SK-N-SH (cell line): ENCODE measurements around the gene MRPL52. TPM values are rescaled to one million over a fixed set of nuclear protein-coding genes. Genes with fewer than 3 reads are reported as not detected.

Experiments
- CTCF ChIA-PET: fragments of 300-600, 350-600 bp; formaldehyde crosslinking; extraction: SDS; loops from one replicate; lab custom pipeline; 2021; lab: Yijun Ruan, JAX
- POLR2A ChIA-PET: fragments of 350-600 bp; sonication (Branson Sonifier 250); formaldehyde crosslinking; extraction: SDS; loops from one replicate; lab custom pipeline; 2020; ENCODE audit warnings: antibody characterized with exemption, inconsistent platforms; lab: Yijun Ruan, JAX
- DNase-seq: peaks from one replicate; pipeline ENCODE4 v3.0.0; 2012
- H2AFZ ChIP-seq: fragments of 200-600 bp; sonication (generic); 2 replicates; pipeline ENCODE4 v1.8.1; 2016; ENCODE audit warnings: antibody characterized with exemption, mild to moderate bottlenecking, low read depth
- H3F3A ChIP-seq: fragments of 200-600 bp; sonication (generic); replicated peaks from 2 replicates; pipeline ENCODE3; 2016; ENCODE audit warnings: antibody characterized with exemption, mild to moderate bottlenecking; ENCODE audit not compliant: insufficient read depth
- H3K27ac ChIP-seq, 2 experiments: fragments of 200-500 bp in 1 of 2; fragments of 200-600 bp in 1 of 2; sonication (Bioruptor generic) in 1 of 2; sonication (generic), shearing (Covaris generic) in 1 of 2; 2 replicates each; pipeline versions ENCODE4 v1.5.1 to v1.6.1; 2014 to 2016; ENCODE audit warnings: low read depth in 2 of 2, inconsistent platforms in 1 of 2, low read length in 1 of 2, mild to moderate bottlenecking in 1 of 2, mixed read lengths in 1 of 2
- H3K27me3 ChIP-seq: fragments of 200-600 bp; sonication (generic), shearing (Covaris generic); 2 replicates; pipeline ENCODE4 v1.6.1; 2016; ENCODE audit warnings: mixed run types; ENCODE audit not compliant: insufficient read depth
- H3K36me3 ChIP-seq, 2 experiments: fragments of 200-500 bp in 1 of 2; fragments of 200-600 bp in 1 of 2; sonication (Bioruptor generic) in 1 of 2; sonication (generic) in 1 of 2; replicated peaks in 1 of 2; 2 replicates each; pipeline versions ENCODE3 to v1.5.1; 2014 to 2016; ENCODE audit warnings: low read length in 1 of 2, mild to moderate bottlenecking in 1 of 2; ENCODE audit not compliant: insufficient read depth in 2 of 2, control insufficient read depth in 1 of 2
- H3K4me1 ChIP-seq, 2 experiments: fragments of 200-500 bp in 1 of 2; fragments of 200-600 bp in 1 of 2; sonication (Bioruptor generic) in 1 of 2; sonication (generic), shearing (Covaris generic) in 1 of 2; 2 replicates each; pipeline versions ENCODE4 v1.5.1 to v1.6.1; 2014 to 2016; ENCODE audit warnings: low read depth in 1 of 2, low read length in 1 of 2, mixed run types in 1 of 2; ENCODE audit not compliant: insufficient read depth in 2 of 2, control insufficient read depth in 1 of 2
- H3K4me2 ChIP-seq: fragments of 200-600 bp; sonication (generic), shearing (Covaris generic); 2 replicates; pipeline ENCODE4 v1.6.1; 2017; ENCODE audit warnings: mixed run types
- H3K4me3 ChIP-seq, 2 experiments: fragments of 200-500 bp in 1 of 2; fragments of 200-600 bp in 1 of 2; sonication (Bioruptor generic) in 1 of 2; sonication (generic), shearing (Covaris generic) in 1 of 2; 2 replicates each; pipeline versions ENCODE4 v1.5.1 to v1.8.1; 2014 to 2016; ENCODE audit warnings: low read depth in 2 of 2, inconsistent platforms in 1 of 2, low read length in 1 of 2, mild to moderate bottlenecking in 1 of 2, mixed read lengths in 1 of 2, moderate library complexity in 1 of 2
- H3K79me2 ChIP-seq: fragments of 200-600 bp; sonication (generic); 2 replicates; pipeline ENCODE4 v1.8.1; 2017; ENCODE audit warnings: mild to moderate bottlenecking; ENCODE audit not compliant: insufficient read depth
- H3K9ac ChIP-seq: fragments of 200-600 bp; sonication (generic); 2 replicates; pipeline ENCODE4 v1.6.1; 2017; ENCODE audit warnings: mixed run types
- H3K9me2 ChIP-seq: fragments of 200-600 bp; sonication (generic); 2 replicates; pipeline ENCODE4 v1.6.1; 2017; ENCODE audit warnings: mixed run types
- H3K9me3 ChIP-seq: fragments of 200-600 bp; sonication (generic); 2 replicates; pipeline ENCODE4 v1.6.1; 2017; ENCODE audit warnings: mixed run types, mild to moderate bottlenecking, moderate library complexity
- H4K20me1 ChIP-seq: fragments of 200-600 bp; sonication (generic); 2 replicates; pipeline ENCODE4 v1.6.1; 2017; ENCODE audit warnings: mild to moderate bottlenecking, mixed run types; ENCODE audit not compliant: insufficient read depth
- CHD2 ChIP-seq: fragments of 150-350 bp; IDR thresholded peaks from 2 replicates; pipeline ENCODE4 v1.6.1; 2018; ENCODE audit warnings: low read length; ENCODE audit not compliant: partially characterized antibody
- CTCF ChIP-seq: fragments of 200-600 bp; sonication (generic); IDR thresholded peaks from 2 replicates; pipeline ENCODE4 v1.6.1; 2017; ENCODE audit warnings: antibody characterized with exemption, mild to moderate bottlenecking, moderate library complexity
- EP300 ChIP-seq, 2 experiments: IDR thresholded peaks; 2 replicates each; pipeline versions ENCODE4 v1.4.0 to v1.6.1; 2012; ENCODE audit warnings: borderline replicate concordance in 1 of 2, low read depth in 1 of 2, low read length in 1 of 2
- EZH2phosphoT487 ChIP-seq: fragments of 200-600 bp; sonication (generic); IDR thresholded peaks from 2 replicates; pipeline ENCODE4 v1.6.1; 2017; ENCODE audit warnings: low read depth, mixed run types, mild to moderate bottlenecking, antibody characterized with exemption, moderate library complexity, borderline replicate concordance
- FOSL2 ChIP-seq: IDR thresholded peaks from 2 replicates; pipeline ENCODE4 v1.4.0; 2012; ENCODE audit warnings: low read depth, mild to moderate bottlenecking, moderate library complexity, borderline replicate concordance
- FOXM1 ChIP-seq: IDR thresholded peaks from 2 replicates; pipeline ENCODE4 v1.4.0; 2012; ENCODE audit warnings: low read depth, mild to moderate bottlenecking
- GATA2 ChIP-seq: sonication (generic); formaldehyde crosslinking; IDR thresholded peaks from 2 replicates; pipeline ENCODE4 v1.5.0; 2020; ENCODE audit warnings: mild to moderate bottlenecking, missing genetic modification reagents
- JUND ChIP-seq: IDR thresholded peaks from 2 replicates; pipeline ENCODE4 v1.4.0; 2012
- MAX ChIP-seq: IDR thresholded peaks from 2 replicates; pipeline ENCODE4 v1.4.0; 2012; ENCODE audit warnings: low read depth
- MEF2A ChIP-seq: IDR thresholded peaks from 2 replicates; pipeline ENCODE4 v1.4.0; 2012; ENCODE audit warnings: low read depth, borderline replicate concordance
- PBX3 ChIP-seq: IDR thresholded peaks from 2 replicates; pipeline ENCODE4; 2012
- RAD21 ChIP-seq: IDR thresholded peaks from 2 replicates; pipeline ENCODE4 v1.6.1; 2012; ENCODE audit warnings: mild to moderate bottlenecking, low read length
- RCOR1 ChIP-seq: fragments of 150-350 bp; IDR thresholded peaks from 2 replicates; pipeline ENCODE4 v1.6.1; 2017; ENCODE audit warnings: antibody characterized with exemption, low read length
- REST ChIP-seq: IDR thresholded peaks from 2 replicates; pipeline ENCODE4 v1.6.1; 2012; ENCODE audit warnings: mild to moderate bottlenecking, low read depth, low read length, moderate library complexity
- RFX5 ChIP-seq: IDR thresholded peaks from 2 replicates; pipeline ENCODE4 v1.6.1; 2012; ENCODE audit warnings: mild to moderate bottlenecking, improper control_type of control experiment, low read length
- RXRA ChIP-seq: IDR thresholded peaks from 2 replicates; pipeline ENCODE4 v1.4.0; 2012; ENCODE audit warnings: low read depth, mild to moderate bottlenecking, borderline replicate concordance
- SIN3A ChIP-seq: IDR thresholded peaks from 2 replicates; pipeline ENCODE4 v1.6.1; 2012; ENCODE audit warnings: low read depth, mild to moderate bottlenecking, low read length, moderate library complexity, borderline replicate concordance
- USF2 ChIP-seq: fragments of 150-350 bp; IDR thresholded peaks from 2 replicates; pipeline ENCODE4 v1.6.1; 2017; ENCODE audit warnings: antibody characterized with exemption, low read length, low read depth, borderline replicate concordance
- YY1 ChIP-seq: IDR thresholded peaks from 2 replicates; pipeline ENCODE4 v1.4.0; 2012; ENCODE audit warnings: low read depth, mild to moderate bottlenecking
- WGBS: methylation state at CpG from one replicate; pipeline ENCODE4 v1.1.6; 2017; ENCODE audit warnings: low lambda C conversion rate; 5-methylcytosine and 5-hydroxymethylcytosine counted together
- polyA plus RNA-seq, 3 experiments: library from polyadenylated mRNA; depleted of rRNA; stranded (reverse); fragments of >200 nt; gene quantifications; 2 replicates each; pipeline ENCODE4 v1.2.3, GENCODE V29; 2012

The MRPL52 gene
- polyA plus RNA-seq, 1 of the 3 experiments (the other 2 are of a cell fraction), result 116 TPM

GRCh38 chr14:22802860-22803686 lies 26.6 kb upstream of the MRPL52 start:
- no peaks in the 10 kb centered on the region for H3F3A ChIP-seq
- no peak for DNase-seq
- H3K9me3 ChIP-seq, result no peaks in the 10 kb centered on the region
- no peak overlapping the region for H3K27ac ChIP-seq
- H2AFZ ChIP-seq, result no peak overlapping the region
- peaks cover 68% of the 10 kb centered on the region for H3K27me3 ChIP-seq
- no peaks in the 10 kb centered on the region for H3K9me2 ChIP-seq
- no peaks in the 10 kb centered on the region for H3K4me1 ChIP-seq
- H3K9ac ChIP-seq, result no peak overlapping the region
- TF ChIP-seq REST, result no peak
- TF ChIP-seq JUND, result no peak
- no peak for TF ChIP-seq MAX
- no peak for TF ChIP-seq RFX5
- TF ChIP-seq GATA2 (CRISPR knock-in tag), result no peak
- H3K79me2 ChIP-seq, result no peaks in the 10 kb centered on the region
- H3K36me3 ChIP-seq, result no peaks in the 10 kb centered on the region
- no peak overlapping the region for H3K4me3 ChIP-seq
- H3K4me2 ChIP-seq, result no peak overlapping the region
- no peaks in the 10 kb centered on the region for H4K20me1 ChIP-seq
- CTCF ChIA-PET, result interaction anchor here (1.0 to 2.0 kb wide), 2 partner anchors 20 to 50 kb away, joined by 3 to 7 read pairs; no protein-coding TSS in a partner anchor
- POLR2A ChIA-PET, result no interaction called here
- WGBS, result 30% methylated on average over 12 of the region's 12 CpGs

- H3K27me3 ChIP-seq, result peaks cover 63% of the 10 kb centered on the region
- POLR2A ChIA-PET, result no interaction called here
- H3K79me2 ChIP-seq, result no peaks in the 10 kb centered on the region
- H3K4me2 ChIP-seq, result no peak overlapping the region
- no peaks in the 10 kb centered on the region for H3K4me1 ChIP-seq
- H3K9me2 ChIP-seq, result no peaks in the 10 kb centered on the region
- H3K9me3 ChIP-seq, result no peaks in the 10 kb centered on the region
- CTCF ChIA-PET, result interaction anchor here (0.9 to 1.0 kb wide), 2 partner anchors 19 to 49 kb away, joined by 3 read pairs; no protein-coding TSS in a partner anchor
- WGBS, result 34% methylated on average over 3 of the region's 3 CpGs
- no peak overlapping the region for H2AFZ ChIP-seq
- no peaks in the 10 kb centered on the region for H3K36me3 ChIP-seq
- no peak overlapping the region for H3K4me3 ChIP-seq
- H3F3A ChIP-seq, result no peaks in the 10 kb centered on the region
- H4K20me1 ChIP-seq, result no peaks in the 10 kb centered on the region
- H3K27ac ChIP-seq, result no peak overlapping the region
- DNase-seq, result no peak
- H3K9ac ChIP-seq, result no peak overlapping the region
- TF ChIP-seq CHD2 (no peak), CTCF (no peak), RXRA (no peak), PBX3 (no peak), SIN3A (no peak), EZH2phosphoT487 (no peak), USF2 (no peak), MEF2A (no peak), YY1 (no peak), FOSL2 (no peak), EP300 (IDR thresholded peaks at IDR 0.05; ENCODE audit: borderline replicate concordance in 1 of 2, low read depth in 1 of 2, low read length in 1 of 2) (no peak), RCOR1 (no peak), FOXM1 (no peak), RAD21 (no peak)
Measured at GRCh38 chr14:22803687-22803974, 26.1 kb upstream of the MRPL52 start.
